ENCODE data around the gene SCGB3A1. TPM values are rescaled to one million over a fixed set of nuclear protein-coding genes. Genes with fewer than 3 reads are reported as not detected.

SCGB3A1 gene
- total RNA-seq, 1 experiment from 2014 or later, result not detected

- H3K4me1 Mint-ChIP-seq, result no peaks in the 10 kb centered on the region
- H3K36me3 Mint-ChIP-seq, result no peaks in the 10 kb centered on the region
- no peaks in the 10 kb centered on the region for H3K9me3 Mint-ChIP-seq
- ChIA-PET POLR2A (no interaction called here), CTCF (interaction anchor here (7.2 kb wide), 1 partner anchor 10 kb away, joined by 54 read pairs; no protein-coding TSS in a partner anchor)
- no peak overlapping the region for H3K4me3 Mint-ChIP-seq
- DNase-seq (ENCODE audit: low spot score) (no peak), ATAC-seq (no peak)
- H3K27me3 Mint-ChIP-seq (ENCODE audit: low read depth), result no peaks in the 10 kb centered on the region
- TF ChIP-seq ZSCAN18 (CRISPR knock-in tag; IDR thresholded peaks at IDR 0.05) (no peak), SMAD3 (CRISPR knock-in tag; IDR thresholded peaks at IDR 0.05; ENCODE audit: borderline replicate concordance) (no peak), SMAD4 (CRISPR knock-in tag; IDR thresholded peaks at IDR 0.05) (no peak)
- H3K27ac Mint-ChIP-seq, result no peak overlapping the region
Measured at GRCh38 chr5:180608572-180609310, 17.4 kb upstream of the SCGB3A1 start.

- no peaks in the 10 kb centered on the region for H3K4me1 Mint-ChIP-seq
- CTCF ChIA-PET, result interaction anchor here (1.7 to 7.2 kb wide), 2 partner anchors 11 to 292 kb away, joined by 4 to 54 read pairs; no protein-coding TSS in a partner anchor
Measured at GRCh38 chr5:180607861-180608571, 16.7 kb upstream of the SCGB3A1 start.

More at GRCh38 chr5:180607861-180608571, 16.7 kb upstream of the SCGB3A1 start:
- no peak for ATAC-seq
- TF ChIP-seq GABPB1 (CRISPR knock-in tag; IDR thresholded peaks at IDR 0.05), result no peak
- no peak for TF ChIP-seq ZNF532 (CRISPR knock-in tag; IDR thresholded peaks at IDR 0.05; ENCODE audit: borderline replicate concordance)
- no peak for TF ChIP-seq RELA (CRISPR knock-in tag; IDR thresholded peaks at IDR 0.05; ENCODE audit: borderline replicate concordance)
- no peak for TF ChIP-seq ZNF263 (CRISPR knock-in tag; IDR thresholded peaks at IDR 0.05; ENCODE audit: low read depth)
- TF ChIP-seq ZBTB43 (CRISPR knock-in tag; IDR thresholded peaks at IDR 0.05), result no peak
- TF ChIP-seq NFYB (CRISPR knock-in tag; conservative IDR thresholded peaks at IDR 0.05; ENCODE audit: low read depth), result no peak
- no peak for TF ChIP-seq CBFB (CRISPR knock-in tag; IDR thresholded peaks at IDR 0.05; ENCODE audit: low read depth)
- no peak for TF ChIP-seq EMX1 (CRISPR knock-in tag; IDR thresholded peaks at IDR 0.05)
- no peak for TF ChIP-seq TEAD4 (CRISPR knock-in tag; IDR thresholded peaks at IDR 0.05)
- no peak for TF ChIP-seq HMGA2 (CRISPR knock-in tag; IDR thresholded peaks at IDR 0.05)
- TF ChIP-seq STAT6 (CRISPR knock-in tag; conservative IDR thresholded peaks at IDR 0.05; ENCODE audit: low read depth), result no peak
- no peak for TF ChIP-seq USF1 (CRISPR knock-in tag; IDR thresholded peaks at IDR 0.05)
- TF ChIP-seq MAX (CRISPR knock-in tag; IDR thresholded peaks at IDR 0.05), result no peak
- no peak for TF ChIP-seq ZNF281 (CRISPR knock-in tag; IDR thresholded peaks at IDR 0.05)
- no peak for TF ChIP-seq IRF2 (CRISPR knock-in tag; IDR thresholded peaks at IDR 0.05; ENCODE audit: borderline replicate concordance, low read depth)
- no peak for TF ChIP-seq JUN (CRISPR knock-in tag; IDR thresholded peaks at IDR 0.05)
- Mint-ChIP-seq H3K36me3 (no peaks in the 10 kb centered on the region), H3K27ac (peak overlapping the region; percentile 2; the same call in 1 of the 2 replicates), H3K9me3 (no peaks in the 10 kb centered on the region), H3K27me3 (ENCODE audit: low read depth) (no peaks in the 10 kb centered on the region), H3K4me3 (no peak overlapping the region)
- DNase-seq (ENCODE audit: low spot score), result no peak
- POLR2A ChIA-PET, result no interaction called here

Data from WTC11 (cell line).